ENCODE results near the gene PDE9A.
A peak's percentile ranks its signal among the peaks of the same experiment; 100 is the strongest.
"Not testable (repeated sequence)": the region's sequence is repeated elsewhere in the genome, so short reads cannot be mapped to it uniquely, and the experiment has no call there.

The PDE9A gene

DNA sequence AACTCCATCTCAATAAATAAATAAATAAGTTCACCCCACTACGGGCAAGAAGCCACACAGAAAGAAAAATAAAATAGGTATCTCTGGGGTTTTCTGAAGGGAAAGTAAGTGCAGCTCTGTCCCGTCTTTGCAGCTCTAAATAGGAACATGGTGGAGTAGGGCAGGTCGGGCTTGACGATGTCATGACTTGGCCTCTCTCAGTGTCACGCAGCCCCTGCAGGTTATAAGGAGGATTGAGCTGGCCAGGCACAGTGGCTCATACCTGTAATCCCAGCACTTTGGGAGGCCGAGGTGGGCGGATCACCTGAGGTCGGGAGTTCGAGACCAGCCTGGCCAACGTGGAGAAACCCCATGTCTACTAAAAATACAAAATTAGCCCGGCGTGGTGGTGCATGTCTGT lies 67.1 kb downstream of the PDE9A start:
- not testable (repeated sequence) for DNase-seq

DNA sequence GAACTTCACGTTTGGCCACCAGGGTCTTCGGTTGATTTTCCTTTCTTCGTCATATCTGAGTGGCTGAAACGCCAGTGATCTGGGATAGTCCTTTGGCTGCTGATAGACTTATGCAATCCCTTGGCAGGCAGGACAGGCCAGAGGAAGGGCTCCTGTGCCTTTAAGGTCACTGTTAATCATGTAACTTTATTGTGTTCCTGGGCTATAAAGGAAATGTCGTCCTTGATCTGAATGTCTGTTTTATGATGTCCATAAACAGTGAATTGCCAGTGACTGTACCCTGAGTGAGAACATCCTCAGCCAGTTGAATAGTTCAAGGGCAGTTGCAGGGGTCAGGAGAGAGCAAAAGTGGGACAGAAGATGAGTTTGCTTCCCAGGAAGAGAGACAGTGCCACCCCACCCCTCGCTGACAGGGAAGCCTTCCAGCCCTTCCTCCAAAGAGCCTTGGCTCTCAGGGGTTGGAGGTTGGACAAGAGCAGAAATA lies 68.0 kb downstream of the PDE9A start:
- no peak for DNase-seq

DNA sequence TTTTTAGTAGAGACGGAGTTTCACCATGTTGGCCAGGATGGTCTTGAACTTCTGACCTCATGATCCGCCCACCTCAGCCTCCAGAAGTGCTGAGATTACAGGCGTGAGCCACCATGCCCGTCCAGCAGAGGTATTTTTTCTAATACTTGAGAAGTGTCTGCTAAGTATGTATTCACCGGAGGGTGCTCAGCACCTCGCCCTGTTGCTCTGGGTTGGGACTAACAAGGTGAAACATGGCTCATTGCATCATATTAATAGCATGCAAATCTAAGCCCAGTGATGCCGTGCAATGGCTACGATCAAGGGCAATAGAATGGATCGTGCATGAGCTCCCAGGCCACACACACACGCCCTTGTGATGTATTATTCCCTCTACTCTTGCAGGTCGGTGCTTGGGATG lies 68.7 kb downstream of the PDE9A start:
- no peak for DNase-seq

DNA sequence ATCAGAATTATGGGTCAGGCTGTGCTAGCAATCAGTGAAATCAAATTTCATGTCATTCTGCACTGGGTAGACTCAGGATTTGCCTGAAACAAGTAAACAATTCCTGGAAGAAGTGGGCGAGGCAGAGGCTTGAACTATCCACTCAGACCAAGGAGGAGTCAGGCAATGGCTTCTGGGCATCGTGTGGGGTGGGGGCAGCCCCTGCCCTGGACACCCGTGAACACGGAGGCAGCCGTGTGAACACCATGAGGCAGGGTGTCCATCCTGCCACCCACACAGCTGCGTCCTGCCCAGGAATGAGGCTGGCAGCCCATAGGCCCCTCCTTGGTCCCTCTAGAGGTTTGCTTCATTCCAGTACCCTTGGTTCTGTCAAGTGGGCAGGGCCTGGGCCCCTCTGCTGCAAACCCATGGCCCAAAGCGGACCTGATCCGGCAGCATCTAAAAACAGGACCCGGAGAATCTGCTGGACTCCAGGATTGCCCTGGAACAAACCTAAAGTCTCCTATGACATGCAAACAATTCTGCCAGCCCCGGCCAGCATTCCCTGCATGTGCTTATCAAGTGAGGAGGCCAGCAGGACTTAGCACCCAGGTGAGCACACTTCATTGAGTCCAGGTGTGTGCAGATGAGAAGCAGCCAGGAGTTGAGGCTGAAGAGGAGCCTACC lies 69.5 kb downstream of the PDE9A start:
- DNase-seq: no peak

DNA sequence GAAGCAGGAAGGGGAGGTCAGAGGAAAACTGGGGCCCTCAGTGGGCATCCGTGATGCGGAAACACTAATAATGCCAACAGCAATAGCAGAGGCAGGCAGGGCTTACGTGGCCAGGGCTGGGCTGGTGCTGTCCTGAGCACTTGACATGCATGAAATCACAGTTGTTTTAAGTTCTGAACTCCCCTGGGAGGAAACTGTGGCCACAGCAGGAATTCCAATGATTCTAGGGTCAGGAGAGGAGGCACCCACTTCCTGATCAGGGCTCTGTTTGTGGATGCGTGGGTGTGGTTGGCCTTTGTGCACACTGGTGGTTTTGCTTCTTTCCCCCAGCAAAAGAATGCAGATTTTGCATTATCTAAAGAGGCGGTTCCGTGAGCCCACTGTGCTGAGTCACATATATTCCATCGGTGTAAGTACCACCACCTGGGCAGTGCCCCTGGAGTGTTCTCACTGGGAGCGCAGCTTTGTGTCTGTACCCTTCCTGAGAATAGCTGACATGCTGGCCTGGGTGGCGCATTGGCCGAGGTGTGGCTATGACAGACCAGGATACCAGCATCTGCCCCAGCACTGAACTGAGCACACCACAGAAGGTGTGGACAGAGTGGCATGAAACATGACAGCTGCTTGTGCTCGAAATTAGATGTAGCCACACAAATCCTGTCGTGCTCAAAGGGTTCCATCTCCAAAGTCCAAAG lies 71.0 kb downstream of the PDE9A start:
- no peak for DNase-seq

DNA sequence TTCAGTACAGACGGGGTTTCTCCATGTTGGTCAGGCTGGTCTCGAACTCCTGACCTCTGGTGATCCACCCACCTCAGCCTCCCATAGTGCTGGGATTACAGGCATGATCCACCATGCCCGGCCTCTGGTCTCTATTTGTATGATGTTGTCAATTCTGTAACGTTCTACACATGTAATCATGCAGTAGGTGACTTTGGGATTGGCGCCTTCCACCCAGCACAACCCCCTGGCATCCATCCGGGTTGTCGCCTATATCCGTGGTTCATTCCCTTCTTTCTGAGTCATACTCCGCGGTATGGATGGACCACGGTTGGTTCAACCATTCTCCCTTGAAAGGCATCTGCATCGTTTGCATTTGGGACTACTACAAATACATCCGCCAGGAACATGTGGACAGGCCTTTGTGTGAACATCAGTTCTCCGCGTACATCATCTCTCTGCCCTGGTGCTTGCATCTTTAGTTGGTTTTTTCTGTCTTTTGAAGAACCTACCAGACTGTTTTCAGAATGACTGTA lies 72.1 kb downstream of the PDE9A start:
- DNase-seq: no peak

DNA sequence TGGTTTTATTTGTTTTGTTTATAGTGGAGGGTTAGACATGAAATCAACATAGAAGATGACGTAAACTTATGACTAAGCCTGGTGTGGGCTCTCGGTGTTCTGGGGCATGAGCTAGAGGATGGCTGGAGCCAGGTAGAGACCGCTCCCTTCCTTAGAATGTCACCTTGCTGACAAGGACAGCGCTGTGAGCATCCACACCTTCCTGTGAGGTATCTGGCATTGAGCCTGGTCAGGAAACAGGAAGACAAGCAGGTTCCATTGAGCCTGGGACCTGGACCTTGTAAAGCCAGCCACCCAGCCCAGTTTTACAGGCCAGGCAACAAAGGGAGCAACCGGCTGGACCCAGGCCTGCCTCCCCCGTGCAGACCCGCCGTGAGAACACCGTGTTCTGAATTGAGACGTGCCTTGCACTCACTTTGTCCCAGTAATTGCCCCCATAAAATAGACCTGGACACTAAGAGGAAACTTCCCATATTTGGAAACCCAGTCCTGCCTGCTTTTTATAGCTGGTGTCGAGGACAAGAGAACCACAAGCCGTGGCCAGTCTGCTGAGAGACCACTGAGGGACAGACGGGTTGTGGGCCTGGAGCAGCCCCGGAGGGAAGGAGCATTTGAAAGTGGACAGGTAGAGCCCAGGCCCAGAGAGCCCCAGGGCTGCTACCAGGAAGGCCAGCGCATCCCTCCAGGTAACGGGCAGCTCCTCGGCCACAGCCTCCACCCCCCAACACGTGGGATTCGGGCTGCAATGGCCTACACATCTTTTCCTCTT lies 78.0 kb downstream of the PDE9A start:
- no peak for DNase-seq

DNA sequence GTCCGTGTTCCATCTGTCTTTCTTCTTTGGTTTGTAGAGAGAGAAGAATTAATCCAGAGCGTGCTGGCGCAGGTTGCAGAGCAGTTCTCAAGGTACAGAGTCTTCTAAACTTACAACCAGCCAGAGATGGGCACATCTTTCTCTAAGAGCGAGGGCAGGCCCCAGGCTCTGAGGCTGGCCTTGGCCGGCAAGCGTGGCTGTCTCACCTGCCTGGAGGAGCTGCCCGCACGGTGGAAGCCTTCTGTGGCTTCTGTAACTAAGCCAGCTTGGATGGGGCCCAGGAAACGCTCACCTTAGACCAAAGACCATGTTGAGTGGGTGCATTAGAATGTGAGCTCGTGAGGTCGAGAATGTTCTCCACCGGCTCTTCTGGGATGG lies 78.6 kb downstream of the PDE9A start:
- DNase-seq: no peak

DNA sequence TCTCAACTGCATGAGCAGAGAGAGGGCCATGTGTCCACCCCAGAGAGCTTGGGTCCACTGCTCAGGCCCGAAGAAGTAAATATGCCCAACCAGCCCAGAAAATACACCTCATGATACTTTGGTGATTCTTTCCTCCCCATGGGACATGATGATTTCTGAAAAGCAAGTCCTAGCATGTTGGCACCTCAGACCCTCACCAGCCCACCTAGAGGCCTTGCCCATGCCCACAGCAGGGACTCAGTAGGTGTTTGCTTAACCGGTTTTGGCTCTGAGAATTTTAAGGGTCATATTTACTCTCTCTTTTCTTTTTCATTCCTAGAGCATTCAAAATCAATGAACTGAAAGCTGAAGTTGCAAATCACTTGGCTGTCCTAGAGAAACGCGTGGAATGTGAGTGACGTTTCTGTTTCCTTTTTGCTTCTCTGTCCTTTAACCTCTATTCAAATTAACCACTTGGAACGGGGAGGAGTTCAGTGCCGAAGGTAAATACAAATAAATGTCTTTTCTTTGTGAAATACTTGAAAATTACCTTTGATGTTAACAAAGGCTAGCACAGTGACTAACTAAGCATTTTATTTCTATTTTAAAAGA lies 79.7 kb downstream of the PDE9A start:
- no peak for DNase-seq

DNA sequence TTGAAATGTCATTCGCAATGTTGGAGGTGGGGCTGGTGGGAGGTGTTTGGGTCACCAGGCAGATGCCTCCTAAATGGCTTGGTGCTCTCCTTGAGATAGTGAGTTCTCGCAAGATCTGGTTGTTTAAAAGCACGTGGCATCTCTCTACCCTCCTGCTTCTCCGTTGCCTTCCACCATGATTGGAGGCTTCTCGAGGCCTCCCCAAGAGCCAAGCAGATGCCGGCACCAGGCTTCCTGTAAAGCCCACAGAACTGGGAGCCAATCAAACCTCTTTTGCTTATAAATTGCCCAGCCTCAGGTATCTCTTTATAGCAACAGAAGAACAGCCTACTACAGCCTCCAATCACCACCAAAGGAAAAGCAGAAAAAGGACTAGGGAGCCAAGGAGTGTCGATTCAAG lies 80.5 kb downstream of the PDE9A start:
- no peak for DNase-seq

DNA sequence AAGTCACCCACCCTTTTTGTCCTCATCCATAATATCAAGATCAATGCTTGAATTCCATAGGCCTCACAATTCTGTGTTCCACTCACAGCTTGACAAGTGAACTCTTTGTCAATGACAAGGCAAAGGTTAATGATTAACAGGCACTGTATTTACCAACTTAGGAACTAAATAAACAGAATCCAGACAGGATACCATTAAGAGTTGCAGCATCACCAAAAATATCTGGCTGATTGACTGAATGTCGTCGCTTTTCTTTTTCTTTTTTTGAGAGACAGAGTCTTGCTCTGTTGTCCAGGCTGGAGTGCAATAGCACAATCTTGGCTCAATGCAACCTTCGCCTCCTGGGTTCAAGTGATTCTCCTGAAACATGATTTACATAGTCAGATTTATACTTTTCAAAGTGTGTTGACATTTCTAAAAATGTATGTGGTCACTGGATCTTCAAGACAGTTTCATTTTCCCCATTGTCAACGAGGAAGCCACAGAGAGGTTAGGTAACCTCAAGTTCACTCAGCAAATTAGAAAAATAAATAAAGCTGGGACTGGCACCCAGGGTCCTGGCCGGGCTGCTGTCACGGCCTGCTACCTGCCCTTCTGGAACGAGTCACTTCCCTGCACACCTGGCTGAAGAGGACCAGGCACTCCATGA lies 81.0 kb downstream of the PDE9A start:
- DNase-seq: peak; percentile 78

DNA sequence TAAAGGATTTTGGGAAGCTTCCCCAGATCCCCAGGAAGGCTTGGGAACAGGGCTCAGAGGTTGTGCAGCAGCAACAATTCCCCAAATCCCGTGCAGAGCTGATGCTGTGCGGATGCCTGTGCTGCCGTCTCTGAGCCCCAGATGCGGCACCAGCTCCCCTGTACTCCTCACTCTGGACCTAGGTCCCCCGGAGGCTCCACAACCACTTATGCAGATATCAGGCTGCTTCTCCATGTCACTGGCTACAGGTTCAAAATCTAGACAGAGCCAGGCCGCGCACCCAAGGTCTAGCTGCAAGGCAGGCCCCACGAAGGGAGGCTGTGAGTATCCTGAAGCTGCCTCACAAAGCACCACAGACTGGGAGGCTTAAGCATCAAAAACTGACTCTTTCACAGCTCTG lies 81.6 kb downstream of the PDE9A start:
- DNase-seq: no peak

DNA sequence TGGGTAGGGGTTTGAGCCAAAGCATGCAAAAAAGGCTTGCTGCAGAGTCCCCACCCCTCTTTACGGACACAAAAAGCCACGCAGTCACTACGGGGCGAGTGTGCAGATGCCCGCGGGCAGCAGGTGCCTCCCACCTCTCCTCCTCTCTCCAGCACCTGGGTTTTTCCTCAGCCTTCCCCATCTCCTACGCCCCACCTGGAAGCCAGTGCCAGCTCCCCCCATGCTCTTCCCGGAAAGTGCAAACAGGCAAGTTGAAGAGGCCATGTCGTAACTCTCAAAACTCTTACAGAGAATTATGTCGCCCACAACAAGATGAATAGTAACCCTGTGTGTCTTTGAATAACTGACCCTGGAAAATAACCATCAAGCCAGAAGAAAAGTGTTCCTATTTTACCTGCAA lies 82.5 kb downstream of the PDE9A start:
- DNase-seq: no peak

DNA sequence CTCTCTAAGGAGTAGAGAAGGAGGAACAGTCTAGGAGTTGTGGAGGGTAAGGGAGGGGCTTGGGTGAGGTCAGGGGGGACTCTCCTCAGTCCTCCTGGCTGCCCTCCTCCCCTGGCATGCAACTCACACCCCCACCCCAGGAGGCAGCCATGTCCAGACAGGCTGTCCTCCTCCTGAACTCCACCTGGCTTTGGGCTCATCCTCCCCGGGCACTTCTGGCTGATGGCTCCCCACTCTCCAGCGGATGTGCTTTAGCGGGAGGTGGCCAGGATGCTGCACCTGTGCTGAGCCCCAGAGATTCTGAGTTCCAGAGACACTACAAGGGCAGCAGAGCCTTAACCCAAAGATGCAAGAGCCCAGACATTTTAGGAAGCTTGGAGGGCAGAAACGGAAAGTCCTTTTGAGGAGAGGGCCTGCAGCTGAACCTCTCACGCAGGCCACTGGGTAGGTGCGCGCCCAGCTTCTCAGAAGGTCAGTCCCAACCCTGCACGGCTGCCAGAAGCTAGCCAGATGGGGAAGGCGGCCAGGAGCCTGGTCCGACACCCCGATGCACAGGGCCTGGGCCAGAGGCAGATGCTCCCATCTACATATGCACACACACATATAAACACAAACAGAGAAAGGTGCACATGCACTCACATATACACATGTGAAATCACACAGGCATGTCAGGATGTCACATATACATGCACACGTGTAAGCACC lies 83.4 kb downstream of the PDE9A start:
- no peak for DNase-seq

DNA sequence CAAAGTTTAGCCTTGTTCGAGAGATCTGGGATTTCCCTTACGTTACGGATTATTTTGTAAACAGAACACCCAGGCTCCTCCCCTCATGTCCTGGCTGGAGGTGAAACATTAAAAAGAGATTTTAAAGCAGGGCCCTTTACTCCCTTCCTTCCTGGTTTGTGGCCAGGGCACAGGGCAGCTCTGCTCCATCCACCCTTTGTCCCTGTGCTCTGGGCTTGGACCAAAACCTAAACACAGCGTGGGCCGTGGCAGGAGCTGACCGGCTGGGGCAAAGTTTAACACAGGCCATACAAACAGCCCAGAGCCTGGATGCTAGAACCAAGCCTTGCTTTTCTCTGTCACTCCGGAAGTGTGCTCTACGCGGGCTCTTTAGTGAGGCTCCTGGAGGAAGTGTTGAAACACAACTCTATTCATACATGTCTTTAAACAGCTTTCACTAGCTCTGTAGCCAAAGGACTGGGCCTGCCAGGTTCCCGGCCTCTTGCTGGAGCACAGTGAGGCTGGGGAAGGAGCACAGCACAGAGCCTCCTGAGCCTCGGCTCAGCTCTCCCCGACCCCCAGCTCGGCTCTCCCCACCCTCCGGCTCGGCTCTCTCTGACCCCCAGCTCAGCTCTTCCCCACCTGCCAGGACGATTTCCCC lies 84.7 kb downstream of the PDE9A start:
- peak; percentile 63 for DNase-seq

DNA sequence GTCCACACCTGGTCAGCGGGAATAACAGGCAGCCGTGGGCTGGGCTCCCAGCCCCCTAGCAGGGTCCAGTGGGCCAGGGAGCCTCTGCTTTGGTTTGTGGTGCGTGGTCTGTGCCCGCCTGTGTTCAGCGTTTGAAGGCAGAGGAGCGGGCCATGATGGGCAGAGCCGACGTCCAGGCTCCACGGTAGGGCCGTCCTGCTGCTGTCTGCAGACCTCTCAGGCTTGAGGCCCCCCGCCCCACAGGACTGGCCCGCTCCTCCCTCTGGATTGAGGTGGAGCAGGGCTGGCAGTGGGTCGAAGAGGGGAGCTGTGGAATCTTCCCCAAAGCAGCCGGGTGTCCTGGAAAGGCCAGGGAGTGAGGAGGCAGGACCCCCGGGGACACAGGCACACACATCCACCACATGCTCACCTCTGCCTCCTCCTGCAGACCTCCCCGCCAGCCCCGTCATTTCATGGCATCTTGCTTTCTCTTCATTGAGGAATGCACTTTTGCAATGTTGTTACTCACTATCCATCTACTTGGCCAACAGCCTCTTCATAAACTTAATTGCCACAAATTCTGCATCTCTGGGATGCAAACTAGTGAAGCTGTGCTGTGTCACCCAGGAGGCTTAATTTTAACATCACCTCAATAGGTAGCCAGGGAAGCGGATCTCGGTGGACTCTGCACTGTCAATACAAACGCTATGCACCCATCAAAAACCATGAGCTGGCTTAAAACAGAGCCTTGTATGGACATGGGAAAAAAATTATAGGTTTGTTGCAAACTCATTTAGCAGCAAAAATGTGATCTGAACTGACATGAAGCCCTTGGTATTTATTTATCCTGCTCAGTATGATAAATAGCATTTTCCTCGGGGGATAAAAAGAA lies 85.9 kb downstream of the PDE9A start:
- no peak for DNase-seq

DNA sequence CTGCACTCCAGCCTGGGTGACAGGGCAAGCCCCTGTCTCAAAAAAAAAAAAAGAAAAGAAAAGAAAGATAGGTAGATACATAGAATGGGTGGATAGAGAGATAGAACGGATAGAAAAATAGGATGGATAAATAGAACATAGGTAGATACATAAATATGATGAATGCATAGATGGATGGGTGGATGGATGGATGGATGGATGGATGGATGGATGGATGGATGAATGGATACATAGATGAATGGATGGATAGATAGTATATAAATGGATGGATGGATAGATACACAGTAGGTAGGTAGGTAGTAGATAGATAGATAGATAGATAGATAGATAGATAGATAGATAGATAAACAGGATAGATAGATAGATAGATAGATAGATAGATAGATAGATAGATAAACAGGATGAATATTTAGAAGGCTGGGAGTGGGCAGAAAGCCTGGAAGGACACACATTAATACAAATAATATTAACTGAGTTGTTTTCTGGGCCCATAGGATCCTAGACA lies 87.0 kb downstream of the PDE9A start:
- DNase-seq: no peak

DNA sequence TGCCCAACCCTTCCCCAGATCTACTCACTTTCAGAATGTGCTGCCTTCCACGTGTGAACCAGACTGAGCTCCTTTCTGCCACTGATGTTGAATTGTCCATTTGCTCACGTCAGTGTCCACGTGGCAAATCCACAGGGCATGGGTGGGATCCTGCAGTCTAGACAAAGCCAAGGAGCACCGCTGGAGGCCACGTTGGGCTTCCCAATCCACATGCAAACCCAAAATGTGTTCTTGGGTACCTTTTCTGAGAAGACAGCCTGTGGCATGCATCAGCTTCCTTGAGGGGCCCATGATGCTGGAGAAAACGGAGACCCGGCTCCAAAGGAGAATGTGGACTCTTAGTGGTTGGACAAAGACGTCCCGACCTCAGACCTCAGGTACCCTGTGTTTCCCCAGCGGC lies 87.6 kb downstream of the PDE9A start:
- DNase-seq: no peak

DNA sequence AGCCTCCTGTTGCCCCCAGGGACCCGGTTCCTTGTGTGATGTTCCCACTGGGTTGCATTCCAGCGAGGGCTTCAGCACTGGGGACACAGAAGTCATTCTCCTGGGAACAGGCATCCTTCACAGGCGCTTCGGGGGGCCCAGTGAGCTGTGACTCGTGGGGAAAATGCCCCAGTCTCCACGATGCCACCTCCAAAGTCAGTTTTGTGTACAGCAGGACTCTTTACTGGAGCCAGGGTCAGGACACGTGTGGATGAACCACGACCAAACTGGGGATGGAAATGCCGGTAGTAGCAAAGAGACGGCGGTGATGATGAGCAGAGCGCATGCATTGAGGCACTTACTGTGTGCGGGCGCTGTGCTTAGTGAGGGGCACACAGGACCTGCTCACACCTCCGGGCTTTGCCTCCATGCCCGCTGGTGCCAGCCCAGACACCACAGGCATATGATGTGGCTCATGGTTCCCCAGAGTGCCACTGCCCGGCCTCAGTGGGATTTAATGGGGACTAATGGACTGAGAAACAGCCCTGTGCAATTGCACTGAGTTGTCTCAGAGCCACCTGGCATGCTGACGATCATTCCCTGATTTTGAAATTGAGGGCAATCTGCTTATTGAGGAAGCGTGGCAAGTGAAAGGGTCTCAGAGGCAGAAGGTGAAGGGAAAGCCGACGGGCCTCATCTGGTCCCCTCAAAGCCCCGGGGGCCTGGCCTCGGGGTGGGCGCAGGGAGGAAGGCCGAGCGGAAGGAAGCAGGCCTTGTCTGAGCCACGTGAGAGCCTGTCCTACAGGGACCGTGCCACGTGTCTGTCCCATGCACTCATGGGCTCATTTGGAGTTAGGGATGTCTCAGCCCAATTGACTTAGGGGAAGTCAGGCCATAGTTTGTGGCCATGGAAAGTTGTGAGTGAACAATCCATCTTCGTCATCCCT lies 91.4 kb downstream of the PDE9A start:
- DNase-seq: no peak

Data from MV-4-11 (cell line).